Stimulated activated CD8-positive, alpha-beta memory T cell treated with anti-CD3 and anti-CD28 coated beads, Interleukin-7, amount 100 ng/mL, for 24 hours (primary cell): Measurements from ENCODE around the gene SPIN1.

Source experiments
- DNase-seq: peaks from one replicate; pipeline ENCODE4 v3.0.0-alpha.2; 2020; ENCODE audit warnings: low read depth

SPIN1 gene

GRCh38 chr9:88436379-88436778 lies 48.1 kb downstream of the SPIN1 start:
- DNase-seq = no peak

- no peak for DNase-seq
Measured at GRCh38 chr9:88437210-88438146, 49.2 kb downstream of the SPIN1 start.

- DNase-seq = no peak
Measured at GRCh38 chr9:88438811-88439210, 50.6 kb downstream of the SPIN1 start.

- no peak for DNase-seq
Measured at GRCh38 chr9:88441301-88442007, 53.2 kb downstream of the SPIN1 start.

- DNase-seq = no peak
Measured at GRCh38 chr9:88443480-88444113, 55.4 kb downstream of the SPIN1 start.

GRCh38 chr9:88446728-88447127 lies 58.5 kb downstream of the SPIN1 start:
- no peak for DNase-seq

- DNase-seq = no peak
Measured at GRCh38 chr9:88447431-88447830, 59.2 kb downstream of the SPIN1 start.

GRCh38 chr9:88451160-88451559 lies 62.9 kb downstream of the SPIN1 start:
- no peak for DNase-seq

GRCh38 chr9:88458716-88459465 lies 70.6 kb downstream of the SPIN1 start:
- no peak for DNase-seq

GRCh38 chr9:88460587-88461332 lies 72.5 kb downstream of the SPIN1 start:
- DNase-seq = no peak

- DNase-seq = no peak
Measured at GRCh38 chr9:88462191-88462590, 73.9 kb downstream of the SPIN1 start.

- DNase-seq = no peak
Measured at GRCh38 chr9:88464851-88465250, 76.6 kb downstream of the SPIN1 start.

GRCh38 chr9:88468226-88468625 lies 80.0 kb downstream of the SPIN1 start:
- no peak for DNase-seq

GRCh38 chr9:88476491-88477271 lies 88.4 kb downstream of the SPIN1 start:
- no peak for DNase-seq

- no peak for DNase-seq
Measured at GRCh38 chr9:88477300-88477751, 89.1 kb downstream of the SPIN1 start.

GRCh38 chr9:88478246-88478645 lies 90.0 kb downstream of the SPIN1 start:
- no peak for DNase-seq

GRCh38 chr9:88481933-88482332 lies 93.7 kb downstream of the SPIN1 start:
- DNase-seq = no peak

- no peak for DNase-seq
Measured at GRCh38 chr9:88488166-88488565, 99.9 kb downstream of the SPIN1 start.

- DNase-seq = no peak
Measured at GRCh38 chr9:88494983-88495721, 106.9 kb downstream of the SPIN1 start.

- DNase-seq = no peak
Measured at GRCh38 chr9:88497224-88497623, 109.0 kb downstream of the SPIN1 start.
